Suprapubic skin (tissue), 4 donors: ENCODE data around the gene PET100. TPM values are rescaled to one million over a fixed set of nuclear protein-coding genes. Genes with fewer than 3 reads are reported as not detected.

Source experiments
- DNase-seq, 2 donors: peaks; one replicate each; pipeline ENCODE4 v3.0.0-alpha.2; 2019; ENCODE audit warnings: low spot score in 2 of 2
- H3K27ac ChIP-seq: fragments of 200-600 bp; sonication (generic); one replicate; pipeline ENCODE4 v1.5.1; 2019
- H3K27me3 ChIP-seq: fragments of 200-600 bp; sonication (generic); one replicate; pipeline ENCODE4 v1.5.1; 2019
- H3K36me3 ChIP-seq: fragments of 200-600 bp; sonication (generic); one replicate; pipeline ENCODE4 v1.5.1; 2019
- H3K4me1 ChIP-seq: fragments of 200-600 bp; sonication (generic); one replicate; pipeline ENCODE4 v1.5.1; 2019
- H3K4me3 ChIP-seq: fragments of 200-600 bp; sonication (generic); one replicate; pipeline ENCODE4 v1.5.1; 2019; ENCODE audit warnings: mild to moderate bottlenecking
- H3K9me3 ChIP-seq: fragments of 200-600 bp; sonication (generic); one replicate; pipeline ENCODE4 v1.5.1; 2019
- CTCF ChIP-seq, 2 donors: fragments of 200-600 bp in 1 of 2; fragments of 450-650 bp in 1 of 2; sonication (generic) in 1 of 2; IDR thresholded peaks; one replicate each; pipeline ENCODE4 v1.5.1; 2016 to 2019; ENCODE audit warnings: antibody characterized with exemption in 2 of 2, mild to moderate bottlenecking in 1 of 2, moderate library complexity in 1 of 2
- EP300 ChIP-seq: sonication (generic); formaldehyde crosslinking; IDR thresholded peaks from one replicate; pipeline ENCODE4 v1.6.1; 2017; ENCODE audit warnings: antibody characterized with exemption
- POLR2A ChIP-seq, 2 donors: fragments of 450-650 bp; IDR thresholded peaks; one replicate each; pipeline ENCODE4 v1.6.1; 2017; ENCODE audit warnings: antibody characterized with exemption in 2 of 2, mild to moderate bottlenecking in 2 of 2, moderate library complexity in 2 of 2
- POLR2AphosphoS5 ChIP-seq, 3 donors: sonication (generic); formaldehyde crosslinking; IDR thresholded peaks; one replicate each; pipeline ENCODE4 v1.6.1; 2017; ENCODE audit warnings: antibody characterized with exemption in 3 of 3
- WGBS: methylation state at CpG from one replicate; pipeline ENCODE4 v1.1.5; 2018; 5-methylcytosine and 5-hydroxymethylcytosine counted together
- total RNA-seq, 4 donors: library from RNA; depleted of rRNA; stranded (reverse); fragments of >200 nt; gene quantifications; one replicate each; pipeline ENCODE4 v1.1.0, GENCODE V29; 2016

PET100 gene, protein sequence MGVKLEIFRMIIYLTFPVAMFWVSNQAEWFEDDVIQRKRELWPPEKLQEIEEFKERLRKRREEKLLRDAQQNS
- total RNA-seq, result 10 to 100 TPM; 11.4 to 17.4 (median 12.6) TPM

GRCh38 chr19:7629347-7630054 lies at the start of gene PET100, which contains the start of gene XAB2:
Gene PET100 (plus strand): TSS chr19:7629793. CDS start chr19:7629834, 41 bp downstream.
Gene XAB2 (minus strand): TSS chr19:7629545. CDS start chr19:7629527, 18 bp downstream.
- Histone ChIP-seq H3K27ac (peak within 1 kb of the TSS; percentile 82), H3K4me3 (peak within 1 kb of the TSS; percentile 87), H3K4me1 (peaks cover 34% of the 10 kb centered on the region), H3K36me3 (peaks cover 30% of the 10 kb centered on the region), H3K27me3 (no peaks in the 10 kb centered on the region), H3K9me3 (no peaks in the 10 kb centered on the region)
- peak; percentile 98 to 99 for DNase-seq
- WGBS, result under 1% methylated on average over 32 of the region's 40 CpGs
- TF ChIP-seq EP300 (no peak), POLR2AphosphoS5 (IDR thresholded peaks at IDR 0.05) (peak; percentile 29 to 82 (median 33)), CTCF (IDR thresholded peaks at IDR 0.05) (no peak), POLR2A (IDR thresholded peaks at IDR 0.05) (peak in 1 of 2 donors; percentile 49)

GRCh38 chr19:7582446-7582845 lies 47.1 kb upstream of the PET100 start:
- Histone ChIP-seq H3K9me3 (no peaks in the 10 kb centered on the region), H3K27me3 (no peaks in the 10 kb centered on the region), H3K27ac (no peak overlapping the region), H3K4me3 (no peak overlapping the region), H3K36me3 (no peaks in the 10 kb centered on the region), H3K4me1 (no peaks in the 10 kb centered on the region)
- no peak for TF ChIP-seq POLR2AphosphoS5 (IDR thresholded peaks at IDR 0.05)
- no peak for TF ChIP-seq CTCF (IDR thresholded peaks at IDR 0.05)
- no peak for TF ChIP-seq POLR2A (IDR thresholded peaks at IDR 0.05)
- TF ChIP-seq EP300, result no peak
- 26% methylated on average over 11 of the region's 11 CpGs for WGBS
- no peak for DNase-seq

- H3K36me3 ChIP-seq, result no peaks in the 10 kb centered on the region
- peaks cover 14% of the 10 kb centered on the region for H3K27me3 ChIP-seq
- H3K27ac ChIP-seq, result peak overlapping the region; percentile 83
- no peaks in the 10 kb centered on the region for H3K9me3 ChIP-seq
- DNase-seq, result no peak
- TF ChIP-seq POLR2A (IDR thresholded peaks at IDR 0.05) (no peak), POLR2AphosphoS5 (IDR thresholded peaks at IDR 0.05) (no peak), CTCF (IDR thresholded peaks at IDR 0.05) (no peak), EP300 (no peak)
- 82% methylated on average over 7 of the region's 7 CpGs for WGBS
- peaks cover 15% of the 10 kb centered on the region for H3K4me1 ChIP-seq
- H3K4me3 ChIP-seq, result no peak overlapping the region
Measured at GRCh38 chr19:7589822-7590221, 39.8 kb upstream of the PET100 start.

- 18% methylated on average over 3 of the region's 8 CpGs for WGBS
- Histone ChIP-seq H3K4me1 (peaks cover 15% of the 10 kb centered on the region), H3K27me3 (peaks cover 18% of the 10 kb centered on the region), H3K4me3 (no peak overlapping the region), H3K27ac (peak overlapping the region; percentile 83), H3K36me3 (no peaks in the 10 kb centered on the region), H3K9me3 (no peaks in the 10 kb centered on the region)
- TF ChIP-seq CTCF (IDR thresholded peaks at IDR 0.05) (no peak), POLR2A (IDR thresholded peaks at IDR 0.05) (no peak), EP300 (no peak), POLR2AphosphoS5 (IDR thresholded peaks at IDR 0.05) (peak in 1 of 3 donors; percentile 15)
- DNase-seq, result no peak
Measured at GRCh38 chr19:7590256-7590655, 39.3 kb upstream of the PET100 start.

GRCh38 chr19:7595466-7596133 lies 34.0 kb upstream of the PET100 start, which contains the start of gene CAMSAP3:
Gene CAMSAP3 (plus strand): TSS chr19:7595863. CDS start chr19:7596003, 140 bp downstream.
- Histone ChIP-seq H3K4me3 (peak within 1 kb of the TSS; percentile 56), H3K4me1 (peaks cover 15% of the 10 kb centered on the region), H3K9me3 (no peaks in the 10 kb centered on the region), H3K36me3 (no peaks in the 10 kb centered on the region), H3K27me3 (peaks cover 35% of the 10 kb centered on the region), H3K27ac (peak within 1 kb of the TSS; percentile 64)
- 0% methylated on average over 8 of the region's 78 CpGs for WGBS
- DNase-seq, result no peak
- TF ChIP-seq POLR2A (IDR thresholded peaks at IDR 0.05) (no peak), EP300 (no peak), CTCF (IDR thresholded peaks at IDR 0.05) (no peak), POLR2AphosphoS5 (IDR thresholded peaks at IDR 0.05) (no peak)
